Progenitor cell of endocrine pancreas (in vitro differentiated cells): ENCODE measurements around the gene FBXW7. TPM values are rescaled to one million over a fixed set of nuclear protein-coding genes. Genes with fewer than 3 reads are reported as not detected.

Source experiments
- DNase-seq: peaks from one replicate; pipeline ENCODE4 v3.0.0; 2021; ENCODE audit warnings: low spot score; ENCODE audit not compliant: unreplicated experiment
- H3K27ac Mint-ChIP-seq: 2 replicates; pipeline ENCODE4 v1.8.0; 2021; ENCODE audit warnings: mild to moderate bottlenecking, moderate library complexity, mixed read lengths
- H3K27me3 Mint-ChIP-seq: 2 replicates; pipeline ENCODE4 v1.8.0; 2021; ENCODE audit warnings: mixed read lengths
- H3K36me3 Mint-ChIP-seq: 2 replicates; pipeline ENCODE4 v1.8.0; 2022; ENCODE audit warnings: mixed read lengths; ENCODE audit not compliant: insufficient read depth
- H3K4me1 Mint-ChIP-seq: 2 replicates; pipeline ENCODE4 v1.8.0; 2021; ENCODE audit warnings: low read depth, mixed read lengths
- H3K4me3 Mint-ChIP-seq: 2 replicates; pipeline ENCODE4 v1.8.0; 2021; ENCODE audit warnings: low read depth, mild to moderate bottlenecking, moderate library complexity, mixed read lengths
- H3K9me3 Mint-ChIP-seq: 2 replicates; pipeline ENCODE4 v1.8.0; 2021; ENCODE audit warnings: low read depth, mixed read lengths
- CTCF ChIP-seq: fragments of 200-600 bp; sonication (generic); IDR thresholded peaks from one replicate; pipeline ENCODE4 v1.5.0; 2021; ENCODE audit warnings: antibody characterized with exemption, mild to moderate bottlenecking; ENCODE audit not compliant: unreplicated experiment
- total RNA-seq: library from RNA; stranded (reverse); gene quantifications from 2 replicates; pipeline ENCODE4 v1.2.1, GENCODE V29; 2021

The FBXW7 gene
- total RNA-seq, 1 donor from 2014 or later = 52.1 TPM

GRCh38 chr4:152509595-152510225, 26.2 kb downstream of the FBXW7 start:
- H3K27ac Mint-ChIP-seq = no peak overlapping the region
- H3K4me1 Mint-ChIP-seq = no peaks in the 10 kb centered on the region
- TF ChIP-seq CTCF = no peak
- peaks cover 3% of the 10 kb centered on the region for H3K36me3 Mint-ChIP-seq
- H3K4me3 Mint-ChIP-seq = no peak overlapping the region
- DNase-seq = no peak
- H3K9me3 Mint-ChIP-seq = no peaks in the 10 kb centered on the region
- H3K27me3 Mint-ChIP-seq = no peaks in the 10 kb centered on the region

- no peaks in the 10 kb centered on the region for H3K27me3 Mint-ChIP-seq
- H3K4me1 Mint-ChIP-seq = no peaks in the 10 kb centered on the region
- no peak overlapping the region for H3K27ac Mint-ChIP-seq
- H3K4me3 Mint-ChIP-seq = no peak overlapping the region
- H3K36me3 Mint-ChIP-seq = peaks cover 3% of the 10 kb centered on the region
- DNase-seq = no peak
- no peak for TF ChIP-seq CTCF
- no peaks in the 10 kb centered on the region for H3K9me3 Mint-ChIP-seq
Measured at GRCh38 chr4:152508818-152509217, 27.1 kb downstream of the FBXW7 start.

DNA sequence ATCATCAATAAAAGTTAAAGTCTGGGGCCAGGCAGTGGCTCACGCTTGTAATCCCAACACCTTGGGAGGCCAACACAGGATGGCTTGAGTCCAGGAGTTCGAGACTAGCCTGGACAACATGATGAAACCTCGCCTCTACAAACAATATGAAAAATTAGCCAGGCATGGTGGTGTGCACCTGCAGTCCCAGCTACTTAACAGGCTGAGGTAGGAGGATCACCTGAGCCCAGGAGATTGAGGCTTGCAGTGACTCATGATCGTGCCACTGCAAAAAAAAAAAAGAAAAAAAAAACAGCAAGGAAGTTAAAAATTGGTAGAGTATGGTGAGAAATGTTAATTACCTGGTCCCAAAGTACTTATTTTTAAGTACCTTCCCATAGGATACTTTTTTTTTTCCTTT, 27.5 kb downstream of the FBXW7 start:
- no peaks in the 10 kb centered on the region for H3K4me1 Mint-ChIP-seq
- H3K9me3 Mint-ChIP-seq = no peaks in the 10 kb centered on the region
- no peaks in the 10 kb centered on the region for H3K27me3 Mint-ChIP-seq
- H3K27ac Mint-ChIP-seq = no peak overlapping the region
- DNase-seq = no peak
- TF ChIP-seq CTCF = no peak
- no peak overlapping the region for H3K4me3 Mint-ChIP-seq
- peaks cover 3% of the 10 kb centered on the region for H3K36me3 Mint-ChIP-seq

DNA sequence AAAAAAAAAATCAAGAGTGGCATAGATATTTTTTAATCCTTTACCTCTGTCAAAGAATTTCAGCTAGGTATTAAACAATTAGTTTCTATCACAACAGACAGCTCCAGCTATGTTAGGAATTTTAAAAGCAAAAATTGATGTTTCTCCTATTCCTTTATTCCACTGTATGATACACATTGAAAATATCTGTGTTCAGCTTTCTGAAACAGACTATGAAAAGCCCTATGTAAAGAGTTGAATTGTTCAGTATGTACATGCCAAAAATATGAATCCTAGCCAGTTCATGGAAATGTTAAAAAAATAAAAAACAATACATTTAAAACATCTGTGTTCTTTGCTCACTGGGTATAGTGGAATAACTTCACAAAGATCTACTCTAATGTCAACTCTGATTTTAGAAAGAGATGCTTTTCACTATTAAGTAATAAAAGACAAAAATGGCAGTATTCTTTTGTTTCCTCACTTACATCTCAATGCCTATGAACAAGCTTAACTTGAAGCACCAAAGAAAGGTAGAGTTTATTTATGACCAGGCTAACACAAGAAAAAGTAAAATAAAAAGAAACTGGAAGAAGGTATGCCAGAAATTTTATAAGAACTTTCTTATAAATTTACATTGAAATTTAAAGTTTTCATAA, 32.1 kb downstream of the FBXW7 start:
- peaks cover 3% of the 10 kb centered on the region for H3K36me3 Mint-ChIP-seq
- peaks cover 11% of the 10 kb centered on the region for H3K4me1 Mint-ChIP-seq
- H3K4me3 Mint-ChIP-seq = no peak overlapping the region
- no peak for DNase-seq
- no peaks in the 10 kb centered on the region for H3K27me3 Mint-ChIP-seq
- no peak overlapping the region for H3K27ac Mint-ChIP-seq
- no peak for TF ChIP-seq CTCF
- no peaks in the 10 kb centered on the region for H3K9me3 Mint-ChIP-seq

DNA sequence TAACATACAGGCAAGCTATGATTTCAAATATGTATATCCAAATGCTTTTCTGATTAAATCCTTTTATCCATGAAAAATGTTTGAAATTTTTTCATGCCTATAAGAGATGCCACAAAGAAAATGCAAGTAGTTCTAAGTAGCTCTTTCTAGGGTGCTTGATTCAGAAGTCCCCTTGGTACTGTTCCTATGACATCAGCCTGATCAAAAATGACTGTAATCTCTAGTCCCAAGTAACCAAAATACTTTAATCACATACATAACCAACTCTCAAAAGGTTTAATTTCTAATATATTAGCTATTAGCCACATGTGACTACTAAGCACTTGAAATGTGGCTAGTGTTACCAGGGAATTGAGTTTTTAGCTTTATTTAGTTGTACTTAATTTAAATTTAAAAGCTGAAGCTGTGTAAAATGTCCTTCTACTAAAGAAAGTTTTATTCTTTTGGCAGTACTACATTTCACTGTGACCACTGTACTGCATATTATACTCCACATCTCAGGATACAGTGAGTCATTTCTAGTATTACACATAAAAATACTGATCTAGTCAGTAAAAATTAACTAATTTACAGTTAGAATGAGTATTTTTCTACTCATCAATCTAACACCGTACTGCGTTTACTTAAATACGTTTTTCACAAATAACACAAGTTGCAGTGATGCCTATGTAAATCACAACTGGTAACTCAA, 33.9 kb downstream of the FBXW7 start:
- no peak overlapping the region for H3K27ac Mint-ChIP-seq
- no peak for DNase-seq
- no peaks in the 10 kb centered on the region for H3K27me3 Mint-ChIP-seq
- no peak for TF ChIP-seq CTCF
- peaks cover 26% of the 10 kb centered on the region for H3K4me1 Mint-ChIP-seq
- H3K36me3 Mint-ChIP-seq = peaks cover 2% of the 10 kb centered on the region
- H3K9me3 Mint-ChIP-seq = no peaks in the 10 kb centered on the region
- H3K4me3 Mint-ChIP-seq = no peak overlapping the region
